ENCODE results near the gene ADM.

Gene ADM

GRCh38 chr11:10289765-10290380 is 15.0 kb upstream of the ADM start:
- TF ChIP-seq CTCF (conservative IDR thresholded peaks at IDR 0.05; ENCODE audit: control insufficient read depth, insufficient read depth, low read depth, low read length): no peak
- no peak for DNase-seq (ENCODE audit: low read depth)
- no peak overlapping the region for H3K4me3 ChIP-seq (ENCODE audit: control insufficient read depth, low read depth, low read length)

- DNase-seq (ENCODE audit: low read depth): no peak
- TF ChIP-seq CTCF (conservative IDR thresholded peaks at IDR 0.05; ENCODE audit: control insufficient read depth, insufficient read depth, low read depth, low read length): no peak
- H3K4me3 ChIP-seq (ENCODE audit: control insufficient read depth, low read depth, low read length): no peak overlapping the region
Observed at GRCh38 chr11:10291801-10292638, 12.9 kb upstream of the ADM start.

GRCh38 chr11:10293423-10294289 is 11.2 kb upstream of the ADM start, which contains the start of gene SBF2:
Gene SBF2 (minus strand): TSS chr11:10294219. CDS start chr11:10294069, 150 bp downstream.
- H3K4me3 ChIP-seq (ENCODE audit: control insufficient read depth, low read depth, low read length): peak within 1 kb of the TSS; percentile 70
- no peak for TF ChIP-seq CTCF (conservative IDR thresholded peaks at IDR 0.05; ENCODE audit: control insufficient read depth, insufficient read depth, low read depth, low read length)
- peak; percentile 95 for DNase-seq (ENCODE audit: low read depth)

GRCh38 chr11:10294290-10294953 is 10.5 kb upstream of the ADM start:
- DNase-seq (ENCODE audit: low read depth): peak; percentile 75
- no peak for TF ChIP-seq CTCF (conservative IDR thresholded peaks at IDR 0.05; ENCODE audit: control insufficient read depth, insufficient read depth, low read depth, low read length)
- peak overlapping the region; percentile 70 for H3K4me3 ChIP-seq (ENCODE audit: control insufficient read depth, low read depth, low read length)

- H3K4me3 ChIP-seq (ENCODE audit: control insufficient read depth, low read depth, low read length): peak overlapping the region; percentile 70
- TF ChIP-seq CTCF (conservative IDR thresholded peaks at IDR 0.05; ENCODE audit: control insufficient read depth, insufficient read depth, low read depth, low read length): no peak
- DNase-seq (ENCODE audit: low read depth): no peak
Observed at GRCh38 chr11:10295064-10295901, 9.6 kb upstream of the ADM start.
